ENCODE results near the gene DNAJC10.

- TF ChIP-seq CTCF (IDR thresholded peaks at IDR 0.05) = no peak
- no peak for TF ChIP-seq POLR2AphosphoS5 (IDR thresholded peaks at IDR 0.05; ENCODE audit: insufficient read depth in 1 of 2, low read depth in 1 of 2)
- TF ChIP-seq POLR2A (IDR thresholded peaks at IDR 0.05) = no peak
These were observed 111.3 kb downstream of the DNAJC10 start for GRCh38 chr2:182827182-182827879.

Data from vagina (tissue), 2 donors.